Measurements from ENCODE around the gene MFNG. TPM values are rescaled to one million over a fixed set of nuclear protein-coding genes. Genes with fewer than 3 reads are reported as not detected.

MFNG gene
- total RNA-seq, 2 experiments from 2014 or later: 225 to 235 TPM

- H4K20me1 ChIP-seq (ENCODE audit: insufficient read depth, low read length): no peaks in the 10 kb centered on the region
- H3K4me2 ChIP-seq (ENCODE audit: low read length): no peak overlapping the region
- H3K36me3 ChIP-seq (ENCODE audit: insufficient read depth, low read length): no peaks in the 10 kb centered on the region
- no peak for TF ChIP-seq CTCF (conservative IDR thresholded peaks at IDR 0.05; ENCODE audit: low read length)
- TF ChIP-seq EZH2phosphoT487 (IDR thresholded peaks at IDR 0.05; ENCODE audit: borderline replicate concordance, low read depth, low read length): no peak
- no peak overlapping the region for H3K27ac ChIP-seq (ENCODE audit: low read depth, low read length, poor library complexity, severe bottlenecking)
- intact Hi-C loops (cut with micrococcal nuclease; ENCODE audit: unreplicated experiment): loop anchor here (2.0 kb wide), 1 partner anchor 63 kb away; no protein-coding TSS in a partner anchor
- no peaks in the 10 kb centered on the region for H3K4me1 ChIP-seq (ENCODE audit: insufficient read depth, low read length, poor library complexity, severe bottlenecking)
- no peak for DNase-seq (ENCODE audit: low spot score)
- ChIA-PET POLR2A (no interaction called here), CTCF (ENCODE audit: unreplicated experiment) (no interaction called here)
- H3K9me3 ChIP-seq (ENCODE audit: low read length): no peaks in the 10 kb centered on the region
- BruUV-seq (replicated peaks): no TSS peak
- H3K4me3 ChIP-seq (ENCODE audit: low read depth, low read length, poor library complexity, severe bottlenecking): no peak overlapping the region
- H3K9me2 ChIP-seq (ENCODE audit: insufficient read depth, low read length): no peaks in the 10 kb centered on the region
- no peaks in the 10 kb centered on the region for H3K79me2 ChIP-seq (ENCODE audit: insufficient read depth, low read depth, low read length)
- H2AFZ ChIP-seq (ENCODE audit: low read length): no peak overlapping the region
Measured at GRCh38 chr22:37503850-37504249, 17.7 kb upstream of the MFNG start.

GRCh38 chr22:37503183-37503683, 17.0 kb upstream of the MFNG start:
- H3K4me1 ChIP-seq (ENCODE audit: insufficient read depth, low read length, poor library complexity, severe bottlenecking): peaks cover 4% of the 10 kb centered on the region

More at GRCh38 chr22:37503183-37503683, 17.0 kb upstream of the MFNG start:
- intact Hi-C loops (cut with micrococcal nuclease; ENCODE audit: unreplicated experiment): loop anchor here (2.0 kb wide), 1 partner anchor 64 kb away; no protein-coding TSS in a partner anchor
- BruUV-seq (replicated peaks): no TSS peak
- H3K9me3 ChIP-seq (ENCODE audit: low read length): no peaks in the 10 kb centered on the region
- no peak overlapping the region for H3K27ac ChIP-seq (ENCODE audit: low read depth, low read length, poor library complexity, severe bottlenecking)
- TF ChIP-seq CTCF (conservative IDR thresholded peaks at IDR 0.05; ENCODE audit: low read length) (no peak), EZH2phosphoT487 (IDR thresholded peaks at IDR 0.05; ENCODE audit: borderline replicate concordance, low read depth, low read length) (no peak)
- H3K36me3 ChIP-seq (ENCODE audit: insufficient read depth, low read length): no peaks in the 10 kb centered on the region
- no peak for DNase-seq (ENCODE audit: low spot score)
- H3K4me3 ChIP-seq (ENCODE audit: low read depth, low read length, poor library complexity, severe bottlenecking): no peak overlapping the region
- no peaks in the 10 kb centered on the region for H4K20me1 ChIP-seq (ENCODE audit: insufficient read depth, low read length)
- H3K4me2 ChIP-seq (ENCODE audit: low read length): no peak overlapping the region
- H3K9me2 ChIP-seq (ENCODE audit: insufficient read depth, low read length): no peaks in the 10 kb centered on the region
- POLR2A ChIA-PET: no interaction called here
- H3K79me2 ChIP-seq (ENCODE audit: insufficient read depth, low read depth, low read length): no peaks in the 10 kb centered on the region
- CTCF ChIA-PET (ENCODE audit: unreplicated experiment): no interaction called here
- no peak overlapping the region for H2AFZ ChIP-seq (ENCODE audit: low read length)
